ENCODE data around the gene OR2M5. TPM values are rescaled to one million over a fixed set of nuclear protein-coding genes. Genes with fewer than 3 reads are reported as not detected.

Gene OR2M5
- total RNA-seq, 1 donor: not detected

- no peak for TF ChIP-seq CTCF (IDR thresholded peaks at IDR 0.05; ENCODE audit: insufficient read depth, low read depth, low read length)
- DNase-seq (ENCODE audit: low read depth): no peak
- no peak overlapping the region for H3K4me3 ChIP-seq (ENCODE audit: low read depth, low read length)
Observed at GRCh38 chr1:248165186-248165585, 20.2 kb downstream of the OR2M5 start.

GRCh38 chr1:248174521-248174920 lies 29.6 kb downstream of the OR2M5 start, which contains the start of gene OR2M2:
Gene OR2M2, plus strand, starts transcription at chr1:248174821. Its CDS starts 5,165 bp downstream, at chr1:248179986.
- DNase-seq (ENCODE audit: low read depth): no peak
- TF ChIP-seq CTCF (IDR thresholded peaks at IDR 0.05; ENCODE audit: insufficient read depth, low read depth, low read length): no peak
- H3K4me3 ChIP-seq (ENCODE audit: low read depth, low read length): no peak within 1 kb of the TSS

GRCh38 chr1:248183996-248184395 lies 39.0 kb downstream of the OR2M5 start:
- TF ChIP-seq CTCF (IDR thresholded peaks at IDR 0.05; ENCODE audit: insufficient read depth, low read depth, low read length): no peak

GRCh38 chr1:248187363-248187762 lies 42.4 kb downstream of the OR2M5 start:
- H3K4me3 ChIP-seq (ENCODE audit: low read depth, low read length): no peak overlapping the region
- DNase-seq (ENCODE audit: low read depth): no peak
- TF ChIP-seq CTCF (IDR thresholded peaks at IDR 0.05; ENCODE audit: insufficient read depth, low read depth, low read length): no peak

More at GRCh38 chr1:248183996-248184395, 39.0 kb downstream of the OR2M5 start:
- DNase-seq (ENCODE audit: low read depth): no peak
- H3K4me3 ChIP-seq (ENCODE audit: low read depth, low read length): no peak overlapping the region

GRCh38 chr1:248189026-248189425 lies 44.1 kb downstream of the OR2M5 start:
- DNase-seq (ENCODE audit: low read depth): no peak
- no peak overlapping the region for H3K4me3 ChIP-seq (ENCODE audit: low read depth, low read length)
- TF ChIP-seq CTCF (IDR thresholded peaks at IDR 0.05; ENCODE audit: insufficient read depth, low read depth, low read length): no peak

GRCh38 chr1:248194117-248194516 lies 49.2 kb downstream of the OR2M5 start:
- H3K4me3 ChIP-seq (ENCODE audit: low read depth, low read length): no peak overlapping the region
- no peak for TF ChIP-seq CTCF (IDR thresholded peaks at IDR 0.05; ENCODE audit: insufficient read depth, low read depth, low read length)
- DNase-seq (ENCODE audit: low read depth): no peak

Other genes with a start within 250 kb of the OR2M5 start
- gene OR2W3, start 249.6 kb upstream of the OR2M5 start, total RNA-seq: 0.86 and 0.97 TPM in 2 replicates
- not detected in 2 replicates for gene OR2T8, start 224.9 kb upstream of the OR2M5 start, total RNA-seq
- not detected in 2 replicates for gene OR2AJ1, start 220.3 kb upstream of the OR2M5 start, total RNA-seq
- not detected in 2 replicates for gene OR2L8, start 196.3 kb upstream of the OR2M5 start, total RNA-seq
- under 0.01 TPM in 1 of 2 replicates, not detected in the other for gene OR2AK2, start 179.9 kb upstream of the OR2M5 start, total RNA-seq
- gene OR2L5, start 131.5 kb upstream of the OR2M5 start, total RNA-seq: not detected in 2 replicates
- under 0.01 TPM in 1 of 2 replicates, not detected in the other for gene OR2L2, start 115.1 kb upstream of the OR2M5 start, total RNA-seq
- gene OR2L3, start 98.3 kb upstream of the OR2M5 start, total RNA-seq: not detected in 2 replicates
- gene OR2L13, start 50.0 kb upstream of the OR2M5 start, total RNA-seq: not detected in 2 replicates
- not detected in 2 replicates for gene OR2M2, start 29.7 kb downstream of the OR2M5 start, total RNA-seq
- not detected in 2 replicates for gene OR2M3, start 52.1 kb downstream of the OR2M5 start, total RNA-seq
- not detected in 2 replicates for gene OR2M4, start 86.3 kb downstream of the OR2M5 start, total RNA-seq
- not detected in 2 replicates for gene OR2T33, start 132.8 kb downstream of the OR2M5 start, total RNA-seq
- gene OR2T12, start 158.3 kb downstream of the OR2M5 start, total RNA-seq: not detected in 2 replicates
- not detected in 2 replicates for gene OR2M7, start 179.4 kb downstream of the OR2M5 start, total RNA-seq
- not detected in 2 replicates for gene OR14C36, start 203.6 kb downstream of the OR2M5 start, total RNA-seq
- gene OR2T4, start 216.5 kb downstream of the OR2M5 start, total RNA-seq: not detected in 2 replicates
- gene OR2T6, start 230.6 kb downstream of the OR2M5 start, total RNA-seq: not detected in 2 replicates

All from fibroblast of villous mesenchyme (primary cell).